K562 (cell line): ENCODE measurements around the gene JAKMIP1. TPM values are rescaled to one million over a fixed set of nuclear protein-coding genes. Genes with fewer than 3 reads are reported as not detected.

Experiments used
- ATAC-seq: fragments of 200-7000 bp; cut with Tn5 transposase; 3 replicates; pipeline ENCODE4 v1.9.1; 2020; ENCODE audit warnings: moderate library complexity
- BruUV-seq: library from RNA; stranded (reverse); fragments of 400-500 nt; replicated peaks from 2 replicates; lab custom pipeline; 2021; lab: Mats Ljungman, UMichigan
- CTCF ChIA-PET: fragments of 300-600 bp; formaldehyde crosslinking; extraction: SDS; loops from one replicate; lab custom pipeline; 2021; ENCODE audit warnings: low intra/inter-chr PET ratio; lab: Yijun Ruan, JAX
- POLR2A ChIA-PET: fragments of 300-600, 350-650 bp; sonication (Branson Sonifier 250); formaldehyde crosslinking; extraction: SDS; loops from one replicate; lab custom pipeline; 2021; ENCODE audit warnings: antibody characterized with exemption, inconsistent platforms; lab: Yijun Ruan, JAX
- DNase-seq, 4 experiments: peaks; one replicate each; pipeline versions ENCODE4 v3.0.0 to v3.0.0-alpha.2; 2011 to 2018; ENCODE audit warnings: low spot score in 3 of 4, mixed read lengths in 3 of 4; ENCODE audit errors: extremely low read depth in 1 of 4
- FAIRE-seq: peaks from 2 replicates; lab custom pipeline; 2011; peaks lifted over from hg19 to GRCh38; lab: Jason Lieb, UNC
- H2AFZ ChIP-seq: 2 replicates; pipeline ENCODE4 v1.6.0; 2011; ENCODE audit warnings: low read depth, low read length, control low read depth, inconsistent platforms
- H3K27ac ChIP-seq: fragments of 200-600 bp; 3 replicates; pipeline ENCODE4 v1.8.0; 2011; ENCODE audit warnings: low read depth, mild to moderate bottlenecking, control low read depth, inconsistent platforms, low read length, moderate library complexity, mixed read lengths; ENCODE audit errors: extremely low read depth
- H3K27me3 ChIP-seq, 2 experiments: fragments of 300-600 bp in 1 of 2; 2 replicates in 1 of 2; 3 replicates in 1 of 2; pipeline versions ENCODE4 v1.6.0 to v1.8.0; 2011; ENCODE audit warnings: inconsistent platforms in 2 of 2, low read length in 2 of 2, mild to moderate bottlenecking in 1 of 2, mixed read lengths in 1 of 2, moderate library complexity in 1 of 2; ENCODE audit not compliant: control insufficient read depth in 2 of 2, insufficient read depth in 2 of 2
- H3K36me3 ChIP-seq: fragments of 300-600 bp; 3 replicates; pipeline ENCODE4 v1.8.0; 2011; ENCODE audit warnings: mild to moderate bottlenecking, low read length, inconsistent platforms; ENCODE audit not compliant: control insufficient read depth, insufficient read depth
- H3K4me1 ChIP-seq, 2 experiments: fragments of 200-600 bp in 1 of 2; replicated peaks in 1 of 2; 2 replicates in 1 of 2; 3 replicates in 1 of 2; pipeline versions ENCODE4 v1.5.1 to v1.8.0; 2011; ENCODE audit warnings: inconsistent platforms in 2 of 2, low read length in 2 of 2, mild to moderate bottlenecking in 1 of 2, mixed read lengths in 1 of 2, moderate library complexity in 1 of 2; ENCODE audit not compliant: control insufficient read depth in 2 of 2, insufficient read depth in 2 of 2
- H3K4me2 ChIP-seq: 2 replicates; pipeline ENCODE4 v1.6.1; 2011; ENCODE audit warnings: low read length, control low read depth, inconsistent platforms, mixed read lengths; ENCODE audit not compliant: insufficient read depth
- H3K4me3 ChIP-seq: fragments of 200-600 bp; sonication (generic), shearing (Covaris generic); 2 replicates; pipeline ENCODE4 v1.5.1; 2016; ENCODE audit warnings: control low read depth, inconsistent platforms
- H3K79me2 ChIP-seq: fragments of 200-600 bp; 3 replicates; pipeline ENCODE4 v1.8.0; 2011; ENCODE audit warnings: low read length, inconsistent platforms; ENCODE audit not compliant: control insufficient read depth, insufficient read depth
- H3K9ac ChIP-seq, 2 experiments: 2 replicates each; pipeline versions ENCODE4 v1.6.0 to v1.6.1; 2011; ENCODE audit warnings: low read depth in 2 of 2, low read length in 2 of 2, control low read depth in 1 of 2, inconsistent platforms in 1 of 2, mild to moderate bottlenecking in 1 of 2, mixed read lengths in 1 of 2; ENCODE audit not compliant: insufficient read depth in 1 of 2
- H3K9me1 ChIP-seq: one replicate; pipeline ENCODE4 v1.6.0; 2011; ENCODE audit warnings: inconsistent platforms, mild to moderate bottlenecking, low read length, moderate library complexity; ENCODE audit not compliant: control insufficient read depth, insufficient read depth
- H3K9me3 ChIP-seq: replicated peaks from 2 replicates; pipeline ENCODE4 v1.5.1; 2011; ENCODE audit warnings: low read depth, low read length, inconsistent platforms; ENCODE audit not compliant: control insufficient read depth, insufficient read depth
- H4K20me1 ChIP-seq: replicated peaks from 2 replicates; pipeline ENCODE4 v1.6.1; 2011; ENCODE audit warnings: low read length, inconsistent platforms, mixed read lengths; ENCODE audit not compliant: control insufficient read depth, insufficient read depth
- AFF1 ChIP-seq, 2 experiments: fragments of 450-650 bp; IDR thresholded peaks; 2 replicates each; pipeline ENCODE4 v1.6.1; 2018; ENCODE audit warnings: mild to moderate bottlenecking in 2 of 2, low read depth in 1 of 2; ENCODE audit not compliant: partially characterized antibody in 2 of 2
- NR2F6 ChIP-seq: fragments of 450-650 bp; formaldehyde crosslinking; IDR thresholded peaks from 2 replicates; pipeline ENCODE4 v1.4.0; 2020; ENCODE audit warnings: mild to moderate bottlenecking
- NRF1 ChIP-seq, 2 experiments: fragments of 450-650 bp; IDR thresholded peaks in 1 of 2; conservative IDR thresholded peaks in 1 of 2; 2 replicates each; pipeline ENCODE4 v1.6.1; 2014; ENCODE audit warnings: mild to moderate bottlenecking in 2 of 2
- STAT5A ChIP-seq: IDR thresholded peaks from 2 replicates; pipeline ENCODE4 v1.6.1; 2012; ENCODE audit warnings: low read length, inconsistent platforms, borderline replicate concordance
- ZNF263 ChIP-seq: sonication (generic); formaldehyde crosslinking; IDR thresholded peaks from 2 replicates; pipeline ENCODE4 v1.8.0; 2022; ENCODE audit warnings: mild to moderate bottlenecking, missing genetic modification reagents, borderline replicate concordance
- WGBS: fragments of 100-300 bp; shearing (Covaris generic); methylation state at CpG from one replicate; pipeline ENCODE4 v1.1.6; 2016; ENCODE audit warnings: low coverage, mixed read lengths; ENCODE audit not compliant: insufficient coverage; ENCODE audit errors: missing lambda C conversion rate; 5-methylcytosine and 5-hydroxymethylcytosine counted together
- in situ Hi-C: fragments of 300-500 bp; cut with MboI; formaldehyde crosslinking; loops from 4 replicates; pipeline ENCODE4 v1.15.0; 2018; ENCODE audit warnings: inconsistent platforms, mixed read lengths
- intact Hi-C: fragments of 100-400 bp; cut with micrococcal nuclease; formaldehyde crosslinking; loops from 2 replicates; pipeline ENCODE4 v1.14.2; 2022
- polyA plus RNA-seq, 8 experiments: library from polyadenylated mRNA; depleted of rRNA in 4 of 8; stranded (reverse) in 5 of 8; unstranded in 3 of 8; fragments of >200 nt; fragmentation: Nextera tagmentation in 2 of 8; fragmentation: Illumina TruSeq in 1 of 8; extraction: Ambion mirVana in 2 of 8; extraction: Trizol in 1 of 8; gene quantifications; 2 replicates each; pipeline versions ENCODE4 v1.2.1 to v1.2.3, GENCODE V29; 2011 to 2014; ENCODE audit warnings: inconsistent platforms in 1 of 8, missing spikeins in 1 of 8
- total RNA-seq, 7 experiments: library from RNA; depleted of rRNA in 6 of 7; stranded (reverse); fragments of >200 nt in 6 of 7; fragmentation: Illumina TruSeq in 2 of 7; extraction: Trizol in 2 of 7; gene quantifications; 2 replicates each; pipeline versions ENCODE4 v1.2.1 to v1.2.3, GENCODE V29; 2011 to 2021; ENCODE audit warnings: low replicate concordance in 1 of 7

Gene JAKMIP1
- total and polyA plus RNA-seq, 9 of the 15 experiments (the other 6 are each of a cell fraction or from before 2014, with no cell fraction given): not detected

DNA sequence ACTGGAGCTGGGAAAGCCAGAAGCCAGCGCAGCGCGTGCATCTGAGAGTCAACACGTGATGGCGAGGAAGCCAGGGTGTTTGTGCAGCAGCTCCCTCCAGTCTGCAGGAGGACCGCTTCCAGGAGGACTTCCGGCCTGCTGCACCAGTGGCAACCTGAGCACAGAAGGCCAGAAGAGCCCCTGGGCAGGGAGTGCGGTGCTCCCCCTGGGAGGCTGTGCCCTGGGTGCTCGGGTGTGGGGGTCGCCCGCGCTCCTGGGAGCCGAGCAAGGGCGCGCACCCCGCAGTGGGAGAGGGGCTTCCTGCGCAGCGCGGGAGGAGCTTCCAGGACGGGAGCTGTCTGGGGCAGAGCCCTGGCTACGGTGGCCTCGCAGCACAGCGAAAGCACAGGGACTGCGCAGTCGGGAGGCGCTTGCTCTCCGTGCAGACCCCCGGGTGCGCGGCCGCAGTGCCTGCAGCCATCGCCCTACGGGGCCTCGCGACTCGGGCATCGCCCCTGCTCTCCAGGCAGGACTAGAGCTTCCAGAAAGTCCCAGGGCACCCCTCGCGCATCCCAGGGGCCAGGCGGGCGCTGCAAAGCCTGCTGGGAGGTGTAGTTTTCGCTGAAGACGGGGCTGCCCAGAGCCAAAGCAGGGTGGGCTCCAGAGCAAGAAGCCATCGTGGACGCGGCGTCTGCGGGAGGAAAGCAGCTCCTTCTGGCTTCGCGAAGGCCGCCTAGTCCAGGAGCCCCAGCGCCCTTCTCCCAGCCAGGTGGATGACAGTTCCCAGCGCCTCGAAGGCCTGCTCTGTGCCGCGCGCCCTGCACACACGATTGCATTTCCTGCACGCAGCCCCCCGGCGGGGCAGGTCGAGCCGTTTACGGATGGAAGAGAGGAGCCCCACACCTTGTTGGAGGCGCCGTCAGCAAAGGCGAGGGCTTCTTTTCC, 45.2 kb upstream of the JAKMIP1 start:
- Histone ChIP-seq H3K4me1 (peaks cover 0 to 9% of the 10 kb centered on the region in 2 experiments; a peak in 1 of 5 replicates), H3K27ac (no peak overlapping the region), H3K4me3 (no peak overlapping the region), H4K20me1 (no peaks in the 10 kb centered on the region; the same call in 1 of the 2 replicates), H3K36me3 (no peaks in the 10 kb centered on the region), H3K4me2 (no peak overlapping the region), H3K27me3 (peaks cover 0 to 4% of the 10 kb centered on the region in 2 experiments; a peak in 1 of 5 replicates), H3K9ac (no peak overlapping the region), H2AFZ (no peak overlapping the region), H3K79me2 (no peaks in the 10 kb centered on the region), H3K9me3 (no peaks in the 10 kb centered on the region), H3K9me1 (no peaks in the 10 kb centered on the region)
- FAIRE-seq (no peak), DNase-seq (no peak), ATAC-seq (no peak)
- CTCF ChIA-PET: no interaction called here
- intact Hi-C loops (no loop called here), in situ Hi-C loops (no loop called here)
- 4% methylated on average over 31 of the region's 67 CpGs for WGBS
- peak; percentile 76; the same call in 1 of the 2 replicates for TF ChIP-seq ZNF263 (CRISPR knock-in tag)
- no peak for TF ChIP-seq NR2F6
- TF ChIP-seq AFF1 (IDR thresholded peaks at IDR 0.05; ENCODE audit: low read depth in 1 of 2, partially characterized antibody in 2 of 2): peak in 1 of 2 experiments; percentile 62
- TF ChIP-seq NRF1 (conservative IDR thresholded peaks at IDR 0.05 in 1 of 2, IDR thresholded peaks at IDR 0.05 in 1 of 2): peak; percentile 19 to 29; a peak in 1 of 4 replicates
- TF ChIP-seq STAT5A: no peak
- POLR2A ChIA-PET: no interaction called here
- BruUV-seq: no TSS peak
